Right forelimb (tissue), 1 donor: ENCODE measurements around the gene LMOD2.
"Not testable (repeated sequence)": the region's sequence is repeated elsewhere in the genome, so short reads cannot be mapped to it uniquely, and the experiment has no call there.

Source experiments
- DNase-seq: peaks from one replicate; pipeline ENCODE4 v3.0.0-alpha.2; 2018

LMOD2 gene

DNA sequence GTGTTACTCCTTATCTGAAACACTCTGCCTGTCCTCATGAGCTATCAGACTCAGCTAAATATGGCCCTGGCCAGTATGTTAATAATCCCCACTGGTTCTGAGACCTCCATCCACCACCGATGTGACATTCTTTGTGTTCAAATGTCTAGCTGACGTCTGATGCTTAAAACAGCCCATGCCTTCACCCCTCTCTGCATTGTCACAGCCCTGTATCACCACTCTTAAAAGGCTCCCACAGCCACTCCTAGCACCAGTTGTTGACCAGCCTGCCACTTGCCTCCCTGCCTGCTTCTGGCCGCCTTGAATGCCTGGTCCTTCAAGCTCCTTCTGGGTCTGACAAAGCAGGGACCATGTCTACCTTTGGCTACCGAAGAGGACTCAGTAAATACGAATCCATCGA is at the start of gene LMOD2:
Gene LMOD2, plus strand, starts transcription at position 253 of the 400 bp plus-strand sequence. Its CDS starts 98 bp downstream, at position 351.
- DNase-seq = no peak

DNA sequence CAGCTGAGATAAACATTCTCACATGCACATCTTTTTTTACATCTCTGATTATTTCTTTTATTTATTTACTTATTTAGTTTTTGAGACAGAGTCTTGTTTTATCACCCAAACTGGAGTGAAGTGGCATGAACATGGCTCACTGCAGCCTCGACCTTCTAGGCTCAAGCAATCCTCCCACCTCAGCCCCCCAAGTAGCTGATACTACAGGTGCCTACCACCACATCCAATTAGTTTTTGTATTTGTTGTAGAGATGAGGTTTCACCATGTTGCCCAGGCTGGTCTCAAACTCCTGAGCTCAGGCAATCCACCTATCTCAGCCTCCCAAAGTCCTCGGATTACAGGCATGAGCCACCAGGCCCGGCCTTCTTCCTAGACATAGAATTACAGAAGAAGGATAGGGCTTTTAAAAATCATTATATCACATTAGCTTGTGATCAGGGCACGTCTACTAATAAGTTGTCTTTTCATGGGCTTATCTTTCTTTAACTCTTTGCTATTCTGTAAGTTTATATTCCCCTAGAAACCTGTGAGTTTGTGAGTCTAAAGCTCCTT is 48.2 kb upstream of the LMOD2 start:
- no peak for DNase-seq

GRCh38 chr7:123608991-123609882 is 46.4 kb upstream of the LMOD2 start:
- no peak for DNase-seq

GRCh38 chr7:123609883-123610239 is 45.8 kb upstream of the LMOD2 start:
- no peak for DNase-seq

DNA sequence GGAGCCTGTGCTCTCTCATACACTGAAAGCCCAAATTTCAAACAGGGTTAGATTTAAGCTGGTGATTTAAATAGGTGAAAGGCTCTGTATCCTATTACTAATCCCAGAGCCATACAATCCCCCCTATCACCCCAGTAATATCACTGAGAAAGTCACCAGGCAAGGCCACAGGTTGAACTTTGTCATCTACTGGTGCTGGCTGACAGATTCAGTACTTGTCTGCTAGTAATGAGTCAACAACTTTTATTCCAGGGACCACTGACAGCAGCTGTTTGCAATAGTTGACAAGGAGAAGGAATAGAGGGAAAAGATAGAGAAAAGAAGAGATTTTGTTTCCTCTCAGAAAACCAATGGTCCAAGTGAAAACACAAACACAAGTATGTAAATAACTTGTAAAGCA is 43.6 kb upstream of the LMOD2 start:
- DNase-seq = no peak

DNA sequence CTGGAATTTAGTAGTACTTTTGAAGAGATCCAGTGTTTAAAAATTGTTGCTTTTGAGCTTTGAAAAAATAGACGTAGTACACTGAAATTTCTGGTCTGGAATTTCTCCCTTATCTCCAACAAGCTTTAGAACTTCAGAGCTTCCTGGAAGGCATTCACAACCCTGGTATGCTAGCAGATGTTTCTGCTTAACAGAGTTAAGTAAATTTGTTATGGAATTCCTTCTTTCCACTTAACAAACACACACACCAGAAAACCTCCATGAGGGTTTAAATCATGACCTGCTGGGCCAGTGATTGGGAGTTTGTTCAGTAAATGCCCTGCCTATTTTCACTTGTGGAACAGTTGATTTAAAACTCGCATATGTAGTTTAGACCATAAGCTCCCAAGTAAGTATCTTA is 40.3 kb upstream of the LMOD2 start:
- no peak for DNase-seq

- no peak for DNase-seq
Measured at GRCh38 chr7:123616223-123616622, 39.4 kb upstream of the LMOD2 start.

DNA sequence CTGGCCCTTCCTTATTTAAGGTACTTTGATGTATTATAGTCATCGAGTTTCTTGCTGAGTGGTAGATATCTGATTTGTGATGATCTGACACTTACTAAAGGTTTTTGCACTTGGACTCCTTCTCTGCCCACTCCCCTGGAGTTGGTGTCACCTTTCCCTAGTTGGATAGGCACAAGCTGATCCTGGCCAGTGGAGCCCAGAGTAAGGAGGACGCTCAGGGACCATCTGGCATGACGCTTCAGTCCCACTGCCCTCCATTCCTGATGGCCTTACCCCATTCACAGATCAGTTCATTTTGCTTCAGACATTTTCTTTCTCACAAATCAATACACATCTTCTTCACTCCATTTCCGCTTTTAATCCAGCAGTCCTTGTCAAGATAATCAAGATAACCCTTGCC is 34.0 kb upstream of the LMOD2 start:
- DNase-seq = no peak

- DNase-seq = no peak
Measured at GRCh38 chr7:123622660-123623386, 32.8 kb upstream of the LMOD2 start.

DNA sequence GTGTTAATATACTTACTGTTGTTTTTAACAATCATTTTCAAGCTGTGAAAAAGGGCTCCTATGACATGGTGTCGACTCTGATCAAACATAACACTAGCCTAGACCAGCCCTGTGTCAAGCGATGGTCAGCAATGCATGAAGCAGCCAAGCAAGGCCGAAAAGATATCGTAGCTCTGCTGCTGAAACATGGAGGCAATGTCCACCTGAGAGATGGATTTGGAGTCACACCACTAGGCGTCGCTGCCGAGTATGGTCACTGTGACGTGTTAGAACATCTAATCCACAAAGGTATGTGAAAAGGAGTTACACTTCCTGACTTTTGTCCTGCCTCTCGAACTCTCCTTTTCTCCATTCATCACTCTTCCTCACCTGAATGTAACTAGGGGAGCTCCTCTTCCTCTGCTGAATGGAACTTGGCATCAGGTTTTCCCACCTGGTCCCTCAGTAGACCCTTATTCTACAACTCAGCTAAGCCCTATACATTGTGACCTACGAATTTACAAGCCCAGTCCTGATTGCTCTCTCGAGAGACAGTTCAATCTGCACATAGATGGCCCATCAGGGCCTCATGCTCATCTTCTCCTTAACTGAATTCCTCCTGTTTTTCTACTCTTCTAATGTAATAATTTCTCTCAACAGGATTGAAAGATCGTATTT is 31.0 kb upstream of the LMOD2 start:
- no peak for DNase-seq

DNA sequence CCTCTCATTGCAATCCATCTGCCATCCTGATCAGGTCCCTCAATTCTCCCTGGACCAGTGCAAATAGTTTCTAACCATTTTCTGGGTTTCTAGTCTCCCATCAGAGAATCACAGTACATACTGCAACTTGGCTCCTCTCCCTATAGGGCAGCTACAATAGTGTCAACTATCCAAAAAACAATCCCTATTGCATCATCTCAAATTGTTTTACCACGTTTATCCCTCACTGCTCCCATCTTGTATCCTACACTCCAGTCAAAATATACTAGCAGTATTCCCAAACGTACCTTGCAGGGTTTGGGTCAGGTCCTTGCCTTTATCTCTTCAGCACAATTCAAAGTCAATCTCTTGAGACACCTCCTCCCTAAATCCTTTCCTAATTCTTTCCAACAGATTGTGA is 30.4 kb upstream of the LMOD2 start:
- DNase-seq = no peak

- DNase-seq = no peak
Measured at GRCh38 chr7:123627851-123628250, 27.8 kb upstream of the LMOD2 start.

GRCh38 chr7:123628829-123629228 is 26.8 kb upstream of the LMOD2 start:
- DNase-seq = no peak

DNA sequence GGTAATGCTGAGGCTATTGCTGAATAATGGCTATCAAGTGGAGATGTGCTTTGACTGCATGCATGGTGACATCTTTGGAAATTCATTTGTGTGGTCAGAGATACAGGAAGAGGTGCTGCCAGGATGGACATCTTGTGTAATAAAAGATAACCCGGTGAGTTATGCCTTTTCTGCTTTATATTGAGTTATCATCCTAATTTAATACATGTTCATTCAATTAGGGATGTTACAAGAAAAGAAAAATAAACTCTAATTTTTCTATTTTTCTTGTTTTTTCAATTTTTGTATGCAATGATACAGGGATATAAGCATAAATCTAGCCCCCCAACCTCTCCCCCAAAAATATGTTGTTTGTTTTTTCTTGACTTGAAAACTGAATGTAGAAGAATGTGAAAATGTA is 26.4 kb upstream of the LMOD2 start:
- DNase-seq = no peak

- DNase-seq = no peak
Measured at GRCh38 chr7:123632808-123633207, 22.9 kb upstream of the LMOD2 start.

GRCh38 chr7:123633553-123633952 is 22.1 kb upstream of the LMOD2 start:
- DNase-seq = no peak

DNA sequence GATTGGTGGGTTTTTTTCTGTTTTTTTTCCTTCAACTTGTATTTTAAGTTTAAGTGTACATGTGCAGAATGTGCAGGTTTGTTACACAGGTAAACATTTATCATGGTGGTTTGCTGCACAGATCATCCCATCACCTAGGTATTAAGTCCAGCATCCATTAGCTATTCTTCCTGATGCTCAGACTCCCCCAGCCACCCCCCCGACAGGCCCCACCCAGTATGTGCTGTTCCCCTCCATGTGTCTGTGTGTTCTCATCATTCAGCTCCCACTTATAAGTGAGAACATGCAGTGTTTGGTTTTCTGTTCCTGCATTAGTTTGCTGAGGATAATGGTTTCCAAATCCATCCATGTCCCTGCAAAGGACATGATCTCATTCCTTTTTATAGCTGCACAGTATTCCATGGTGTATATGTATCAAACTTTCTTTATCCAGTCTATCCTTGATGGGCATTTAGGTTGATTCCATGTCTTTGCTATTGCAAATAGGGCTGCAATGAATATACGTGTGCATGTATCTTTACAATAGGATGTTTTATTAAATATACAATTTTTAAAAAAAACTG is 21.6 kb upstream of the LMOD2 start:
- not testable (repeated sequence) for DNase-seq

DNA sequence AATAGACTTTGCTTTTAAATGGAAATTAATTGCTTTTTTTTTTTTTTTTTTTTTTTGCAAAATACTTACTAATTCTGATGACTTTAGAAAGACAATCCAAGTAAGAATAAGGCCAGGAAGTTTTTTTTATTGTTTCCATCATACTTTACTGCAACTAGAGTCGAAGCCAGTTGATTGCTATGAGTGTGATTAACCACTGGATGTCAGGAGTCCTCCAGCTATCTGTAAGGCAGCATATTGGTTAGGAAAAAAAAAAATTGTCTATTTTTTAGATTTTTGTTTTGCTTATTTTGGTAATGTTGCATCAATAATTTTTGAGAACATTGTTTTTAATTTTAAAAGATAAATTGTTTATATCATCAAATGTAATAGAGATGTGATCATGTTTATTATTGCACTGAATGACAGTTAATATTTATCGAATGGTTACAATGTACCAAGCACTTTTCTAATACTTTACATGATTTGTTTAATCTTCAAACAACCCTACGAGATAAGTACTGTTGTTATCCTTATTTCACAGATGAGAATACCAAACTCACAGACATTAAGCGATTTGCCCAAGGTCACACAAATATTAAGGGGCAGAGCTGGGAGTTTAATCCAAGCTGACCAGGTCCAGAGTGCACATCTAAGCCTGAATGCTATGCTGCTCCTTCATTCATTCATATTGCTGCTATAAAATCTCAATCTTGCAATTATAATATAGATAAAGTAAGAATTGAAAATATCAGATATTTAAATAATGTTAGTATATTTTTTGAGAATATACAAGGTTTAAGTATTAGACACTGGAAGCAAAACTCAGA is 19.9 kb upstream of the LMOD2 start:
- no peak for DNase-seq

GRCh38 chr7:123637203-123637602 is 18.5 kb upstream of the LMOD2 start:
- no peak for DNase-seq

DNA sequence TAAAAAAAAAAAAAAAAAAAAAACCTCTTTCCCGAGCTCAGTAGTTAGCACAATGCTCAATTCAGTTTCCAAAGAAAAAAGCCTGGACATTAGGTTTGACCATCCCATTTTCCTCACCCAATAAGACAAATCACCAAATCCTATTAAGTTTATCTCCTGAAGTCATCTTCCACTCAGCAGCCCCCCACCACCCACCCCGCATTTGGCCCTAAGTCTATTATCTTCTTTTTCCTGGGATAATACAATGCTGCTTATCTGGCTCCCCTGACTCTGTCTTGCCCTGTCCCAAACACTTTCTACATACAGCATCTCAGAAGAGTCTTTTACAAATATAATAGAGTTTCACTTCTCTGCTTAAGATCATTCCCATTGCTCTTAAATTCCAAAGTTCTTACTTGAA is 17.8 kb upstream of the LMOD2 start:
- DNase-seq = no peak

GRCh38 chr7:123639631-123640030 is 16.0 kb upstream of the LMOD2 start:
- no peak for DNase-seq

- DNase-seq = no peak
Measured at GRCh38 chr7:123640583-123640982, 15.1 kb upstream of the LMOD2 start.
